K562 (cell line): ENCODE results near the gene DIAPH3. TPM values are rescaled to one million over a fixed set of nuclear protein-coding genes. Genes with fewer than 3 reads are reported as not detected.

Source experiments
- ATAC-seq: fragments of 200-7000 bp; cut with Tn5 transposase; 3 replicates; pipeline ENCODE4 v1.9.1; 2020; ENCODE audit warnings: moderate library complexity
- BruUV-seq: library from RNA; stranded (reverse); fragments of 400-500 nt; replicated peaks from 2 replicates; lab custom pipeline; 2021; lab: Mats Ljungman, UMichigan
- CTCF ChIA-PET: fragments of 300-600 bp; formaldehyde crosslinking; extraction: SDS; loops from one replicate; lab custom pipeline; 2021; ENCODE audit warnings: low intra/inter-chr PET ratio; lab: Yijun Ruan, JAX
- POLR2A ChIA-PET: fragments of 300-600, 350-650 bp; sonication (Branson Sonifier 250); formaldehyde crosslinking; extraction: SDS; loops from one replicate; lab custom pipeline; 2021; ENCODE audit warnings: antibody characterized with exemption, inconsistent platforms; lab: Yijun Ruan, JAX
- DNase-seq, 4 experiments: peaks; one replicate each; pipeline versions ENCODE4 v3.0.0 to v3.0.0-alpha.2; 2011 to 2018; ENCODE audit warnings: low spot score in 3 of 4, mixed read lengths in 3 of 4; ENCODE audit errors: extremely low read depth in 1 of 4
- FAIRE-seq: peaks from 2 replicates; lab custom pipeline; 2011; peaks lifted over from hg19 to GRCh38; lab: Jason Lieb, UNC
- H2AFZ ChIP-seq: 2 replicates; pipeline ENCODE4 v1.6.0; 2011; ENCODE audit warnings: low read depth, low read length, control low read depth, inconsistent platforms
- H3K27ac ChIP-seq: fragments of 200-600 bp; 3 replicates; pipeline ENCODE4 v1.8.0; 2011; ENCODE audit warnings: low read depth, mild to moderate bottlenecking, control low read depth, inconsistent platforms, low read length, moderate library complexity, mixed read lengths; ENCODE audit errors: extremely low read depth
- H3K27me3 ChIP-seq, 2 experiments: fragments of 300-600 bp in 1 of 2; 2 replicates in 1 of 2; 3 replicates in 1 of 2; pipeline versions ENCODE4 v1.6.0 to v1.8.0; 2011; ENCODE audit warnings: inconsistent platforms in 2 of 2, low read length in 2 of 2, mild to moderate bottlenecking in 1 of 2, mixed read lengths in 1 of 2, moderate library complexity in 1 of 2; ENCODE audit not compliant: control insufficient read depth in 2 of 2, insufficient read depth in 2 of 2
- H3K36me3 ChIP-seq: fragments of 300-600 bp; 3 replicates; pipeline ENCODE4 v1.8.0; 2011; ENCODE audit warnings: mild to moderate bottlenecking, low read length, inconsistent platforms; ENCODE audit not compliant: control insufficient read depth, insufficient read depth
- H3K4me1 ChIP-seq, 2 experiments: fragments of 200-600 bp in 1 of 2; replicated peaks in 1 of 2; 2 replicates in 1 of 2; 3 replicates in 1 of 2; pipeline versions ENCODE4 v1.5.1 to v1.8.0; 2011; ENCODE audit warnings: inconsistent platforms in 2 of 2, low read length in 2 of 2, mild to moderate bottlenecking in 1 of 2, mixed read lengths in 1 of 2, moderate library complexity in 1 of 2; ENCODE audit not compliant: control insufficient read depth in 2 of 2, insufficient read depth in 2 of 2
- H3K4me2 ChIP-seq: 2 replicates; pipeline ENCODE4 v1.6.1; 2011; ENCODE audit warnings: low read length, control low read depth, inconsistent platforms, mixed read lengths; ENCODE audit not compliant: insufficient read depth
- H3K4me3 ChIP-seq: fragments of 200-600 bp; sonication (generic), shearing (Covaris generic); 2 replicates; pipeline ENCODE4 v1.5.1; 2016; ENCODE audit warnings: control low read depth, inconsistent platforms
- H3K79me2 ChIP-seq: fragments of 200-600 bp; 3 replicates; pipeline ENCODE4 v1.8.0; 2011; ENCODE audit warnings: low read length, inconsistent platforms; ENCODE audit not compliant: control insufficient read depth, insufficient read depth
- H3K9ac ChIP-seq, 2 experiments: 2 replicates each; pipeline versions ENCODE4 v1.6.0 to v1.6.1; 2011; ENCODE audit warnings: low read depth in 2 of 2, low read length in 2 of 2, control low read depth in 1 of 2, inconsistent platforms in 1 of 2, mild to moderate bottlenecking in 1 of 2, mixed read lengths in 1 of 2; ENCODE audit not compliant: insufficient read depth in 1 of 2
- H3K9me1 ChIP-seq: one replicate; pipeline ENCODE4 v1.6.0; 2011; ENCODE audit warnings: inconsistent platforms, mild to moderate bottlenecking, low read length, moderate library complexity; ENCODE audit not compliant: control insufficient read depth, insufficient read depth
- H3K9me3 ChIP-seq: replicated peaks from 2 replicates; pipeline ENCODE4 v1.5.1; 2011; ENCODE audit warnings: low read depth, low read length, inconsistent platforms; ENCODE audit not compliant: control insufficient read depth, insufficient read depth
- H4K20me1 ChIP-seq: replicated peaks from 2 replicates; pipeline ENCODE4 v1.6.1; 2011; ENCODE audit warnings: low read length, inconsistent platforms, mixed read lengths; ENCODE audit not compliant: control insufficient read depth, insufficient read depth
- CEBPB ChIP-seq: fragments of 450-650 bp; IDR thresholded peaks from 2 replicates; pipeline ENCODE4 v1.6.1; 2016; ENCODE audit warnings: missing genetic modification characterization, missing compliant biosample characterization
- CEBPG ChIP-seq, 3 experiments: fragments of 200-800 bp in 1 of 3; sonication (Bioruptor generic) in 1 of 3; sonication (generic) in 1 of 3; formaldehyde crosslinking in 1 of 3; IDR thresholded peaks in 2 of 3; conservative IDR thresholded peaks in 1 of 3; 2 replicates each; pipeline versions ENCODE4 v1.6.1 to v1.8.0; 2016 to 2022; ENCODE audit warnings: missing compliant biosample characterization in 2 of 3, missing genetic modification characterization in 2 of 3, mild to moderate bottlenecking in 1 of 3, missing genetic modification reagents in 1 of 3
- CHD2 ChIP-seq: IDR thresholded peaks from 2 replicates; pipeline ENCODE4 v1.6.1; 2011; ENCODE audit warnings: low read depth, low read length
- GATAD2A ChIP-seq: fragments of 450-650 bp; IDR thresholded peaks from 2 replicates; pipeline ENCODE4 v1.6.1; 2017
- NFRKB ChIP-seq: fragments of 450-650 bp; IDR thresholded peaks from 2 replicates; pipeline ENCODE4 v1.6.1; 2016; ENCODE audit warnings: low read depth
- TAF15 ChIP-seq: fragments of 200-400 bp; formaldehyde crosslinking; IDR thresholded peaks from 2 replicates; pipeline ENCODE4 v1.6.1; 2017; ENCODE audit warnings: mild to moderate bottlenecking, low read depth, low read length, moderate library complexity
- ZBED1 ChIP-seq: IDR thresholded peaks from 2 replicates; pipeline ENCODE4 v1.6.1; 2014
- ZNF668 ChIP-seq: fragments of 250-450 bp; sonication (Bioruptor Pico); IDR thresholded peaks from 2 replicates; pipeline ENCODE4 v1.8.0; 2022; ENCODE audit warnings: mild to moderate bottlenecking, inconsistent platforms
- WGBS: fragments of 100-300 bp; shearing (Covaris generic); methylation state at CpG from one replicate; pipeline ENCODE4 v1.1.6; 2016; ENCODE audit warnings: low coverage, mixed read lengths; ENCODE audit not compliant: insufficient coverage; ENCODE audit errors: missing lambda C conversion rate; 5-methylcytosine and 5-hydroxymethylcytosine counted together
- in situ Hi-C: fragments of 300-500 bp; cut with MboI; formaldehyde crosslinking; loops from 4 replicates; pipeline ENCODE4 v1.15.0; 2018; ENCODE audit warnings: inconsistent platforms, mixed read lengths
- intact Hi-C: fragments of 100-400 bp; cut with micrococcal nuclease; formaldehyde crosslinking; loops from 2 replicates; pipeline ENCODE4 v1.14.2; 2022
- polyA plus RNA-seq, 8 experiments: library from polyadenylated mRNA; depleted of rRNA in 4 of 8; stranded (reverse) in 5 of 8; unstranded in 3 of 8; fragments of >200 nt; fragmentation: Nextera tagmentation in 2 of 8; fragmentation: Illumina TruSeq in 1 of 8; extraction: Ambion mirVana in 2 of 8; extraction: Trizol in 1 of 8; gene quantifications; 2 replicates each; pipeline versions ENCODE4 v1.2.1 to v1.2.3, GENCODE V29; 2011 to 2014; ENCODE audit warnings: inconsistent platforms in 1 of 8, missing spikeins in 1 of 8
- total RNA-seq, 7 experiments: library from RNA; depleted of rRNA in 6 of 7; stranded (reverse); fragments of >200 nt in 6 of 7; fragmentation: Illumina TruSeq in 2 of 7; extraction: Trizol in 2 of 7; gene quantifications; 2 replicates each; pipeline versions ENCODE4 v1.2.1 to v1.2.3, GENCODE V29; 2011 to 2021; ENCODE audit warnings: low replicate concordance in 1 of 7

DIAPH3 gene
- total and polyA plus RNA-seq, 9 of the 15 experiments (the other 6 are each of a cell fraction or from before 2014, with no cell fraction given), result 9.0 to 18.7 (median 14.7) TPM

GRCh38 chr13:60009300-60010253 is 154.2 kb downstream of the DIAPH3 start:
- no peak for ATAC-seq
- intact Hi-C loops, result no loop called here
- Histone ChIP-seq H3K4me2 (no peak overlapping the region), H4K20me1 (no peaks in the 10 kb centered on the region), H3K27me3 (no peaks in the 10 kb centered on the region), H3K36me3 (peaks cover 3% of the 10 kb centered on the region; the same call in 1 of the 3 replicates), H3K4me1 (no peaks in the 10 kb centered on the region; a peak in 1 of 5 replicates), H3K4me3 (no peak overlapping the region), H2AFZ (no peak overlapping the region), H3K9me3 (no peaks in the 10 kb centered on the region), H3K27ac (no peak overlapping the region), H3K9me1 (no peaks in the 10 kb centered on the region), H3K9ac (no peak overlapping the region), H3K79me2 (no peaks in the 10 kb centered on the region)
- in situ Hi-C loops, result no loop called here
- POLR2A ChIA-PET, result no interaction called here
- DNase-seq, result peak in 1 of 4 experiments; percentile 19
- no peak for FAIRE-seq
- CTCF ChIA-PET, result no interaction called here
- no peak for TF ChIP-seq GATAD2A
- no peak for TF ChIP-seq TAF15
- TF ChIP-seq NFRKB, result no peak
- TF ChIP-seq ZNF668 (CRISPR knock-in tag), result no peak
- BruUV-seq, result no TSS peak
- 42% methylated on average over 6 of the region's 6 CpGs for WGBS

GRCh38 chr13:60001889-60002288 is 161.8 kb downstream of the DIAPH3 start:
- no peaks in the 10 kb centered on the region for H3K27me3 ChIP-seq
- ATAC-seq, result no peak
- H3K9me1 ChIP-seq, result no peaks in the 10 kb centered on the region
- no peak overlapping the region for H3K4me3 ChIP-seq
- H3K4me1 ChIP-seq, result no peaks in the 10 kb centered on the region
- H2AFZ ChIP-seq, result no peak overlapping the region
- in situ Hi-C loops, result no loop called here
- no TSS peak for BruUV-seq
- no peak overlapping the region for H3K4me2 ChIP-seq
- ChIA-PET POLR2A (interaction anchor here (0.6 to 1.1 kb wide), 2 partner anchors 11 to 15 kb away, joined by 3 read pairs; no protein-coding TSS in a partner anchor), CTCF (no interaction called here)
- H4K20me1 ChIP-seq, result no peaks in the 10 kb centered on the region
- H3K27ac ChIP-seq, result no peak overlapping the region
- no peaks in the 10 kb centered on the region for H3K9me3 ChIP-seq
- no peaks in the 10 kb centered on the region for H3K36me3 ChIP-seq
- H3K9ac ChIP-seq, result no peak overlapping the region
- no peak for FAIRE-seq
- TF ChIP-seq CEBPB (tag) (peak; percentile 63; the same call in 1 of the 2 replicates), ZBED1 (no peak), CEBPG (CRISPR knock-in tag; IDR thresholded peaks at IDR 0.05) (no peak), CEBPG (tag; conservative IDR thresholded peaks at IDR 0.05 in 1 of 2, IDR thresholded peaks at IDR 0.05 in 1 of 2) (peak; percentile 50 to 56; a peak in 2 of 4 replicates), CHD2 (no peak)
- TF ChIP-seq, all 486 proteins: peak for 2
- no peaks in the 10 kb centered on the region for H3K79me2 ChIP-seq
- DNase-seq, result no peak
- intact Hi-C loops, result no loop called here
- WGBS, result 58% methylated on average over 2 of the region's 2 CpGs
